Fibroblast of lung (primary cell): ENCODE results near the gene TBC1D14. TPM values are rescaled to one million over a fixed set of nuclear protein-coding genes. Genes with fewer than 3 reads are reported as not detected.

Experiments used
- DNase-seq, 2 donors: peaks; one replicate each; pipeline versions ENCODE4 v3.0.0 to v3.0.0-alpha.2; 2010; ENCODE audit warnings: low read depth in 2 of 2
- H2AFZ ChIP-seq: 2 replicates; pipeline ENCODE4 v1.5.1; 2012; ENCODE audit warnings: low read length, control low read depth, inconsistent platforms
- H3K27ac ChIP-seq: 2 replicates; pipeline ENCODE4 v1.5.1; 2011; ENCODE audit warnings: low read length, control low read depth; ENCODE audit not compliant: insufficient read depth
- H3K27me3 ChIP-seq: 2 replicates; pipeline ENCODE4 v1.5.1; 2011; ENCODE audit warnings: mild to moderate bottlenecking, low read length; ENCODE audit not compliant: control insufficient read depth, insufficient read depth
- H3K36me3 ChIP-seq: 2 replicates; pipeline ENCODE4 v1.5.1; 2011; ENCODE audit warnings: low read length; ENCODE audit not compliant: control insufficient read depth, insufficient read depth
- H3K4me1 ChIP-seq: 2 replicates; pipeline ENCODE4 v1.5.1; 2011; ENCODE audit warnings: low read length; ENCODE audit not compliant: control insufficient read depth, insufficient read depth; ENCODE audit errors: extremely low read depth
- H3K4me2 ChIP-seq: 2 replicates; pipeline ENCODE4 v1.5.1; 2011; ENCODE audit warnings: low read length, control low read depth; ENCODE audit not compliant: insufficient read depth; ENCODE audit errors: extremely low read depth
- H3K4me3 ChIP-seq, 4 experiments: fragments of 200-600 bp in 1 of 4; sonication (generic) in 1 of 4; replicated peaks in 1 of 4; 2 replicates each; pipeline ENCODE4 v1.5.1; 2011 to 2016; ENCODE audit warnings: low read length in 4 of 4, low read depth in 3 of 4, mild to moderate bottlenecking in 3 of 4, control low read depth in 2 of 4, inconsistent platforms in 1 of 4, mixed read lengths in 1 of 4; ENCODE audit not compliant: insufficient read depth in 1 of 4; ENCODE audit errors: control extremely low read depth in 1 of 4
- H3K79me2 ChIP-seq: 2 replicates; pipeline ENCODE4 v1.5.1; 2012; ENCODE audit warnings: mild to moderate bottlenecking, low read length, inconsistent platforms; ENCODE audit not compliant: control insufficient read depth, insufficient read depth
- H3K9ac ChIP-seq: 2 replicates; pipeline ENCODE4 v1.5.1; 2011; ENCODE audit warnings: mild to moderate bottlenecking, low read length, control low read depth; ENCODE audit not compliant: insufficient read depth
- H3K9me3 ChIP-seq: 2 replicates; pipeline ENCODE4 v1.5.1; 2012; ENCODE audit warnings: low read depth, low read length; ENCODE audit not compliant: control insufficient read depth, insufficient read depth
- H4K20me1 ChIP-seq: 2 replicates; pipeline ENCODE4 v1.5.1; 2011; ENCODE audit warnings: low read length; ENCODE audit not compliant: control insufficient read depth, insufficient read depth; ENCODE audit errors: extremely low read depth
- CTCF ChIP-seq, 2 donors: IDR thresholded peaks in 1 of 2; conservative IDR thresholded peaks in 1 of 2; 1 replicate in 1 of 2; 2 replicates in 1 of 2; pipeline ENCODE4 v1.5.1; 2011 to 2012; ENCODE audit warnings: low read length in 2 of 2, control low read depth in 1 of 2, inconsistent platforms in 1 of 2, low read depth in 1 of 2, mild to moderate bottlenecking in 1 of 2
- EZH2 ChIP-seq: IDR thresholded peaks from 2 replicates; pipeline ENCODE4 v1.5.1; 2012; ENCODE audit warnings: low read length, control low read depth, mild to moderate bottlenecking; ENCODE audit errors: missing control alignments
- polyA plus RNA-seq, 2 donors: library from polyadenylated mRNA; depleted of rRNA in 1 of 2; stranded (reverse) in 1 of 2; unstranded in 1 of 2; fragments of >200 nt; gene quantifications; 2 replicates each; pipeline ENCODE4 v1.2.1, GENCODE V29; 2011 to 2012; ENCODE audit warnings: missing spikeins in 1 of 2
- total RNA-seq: library from RNA; depleted of rRNA; stranded (reverse); fragments of >200 nt; gene quantifications from 2 replicates; pipeline ENCODE4 v1.2.1, GENCODE V29; 2014

The TBC1D14 gene
- total and polyA plus RNA-seq, 2 donors (not counting 1 experiment from before 2014, with no cell fraction given): 26.9 to 37.7 TPM

- Histone ChIP-seq H3K4me2 (peak overlapping the region; percentile 74), H3K36me3 (no peaks in the 10 kb centered on the region), H3K9me3 (no peaks in the 10 kb centered on the region), H3K4me1 (peaks cover 12% of the 10 kb centered on the region), H3K79me2 (peaks cover 49% of the 10 kb centered on the region), H3K4me3 (peak overlapping the region; percentile 70 to 91 (median 88)), H4K20me1 (no peaks in the 10 kb centered on the region), H2AFZ (peak overlapping the region; percentile 80), H3K9ac (peak overlapping the region; percentile 90), H3K27ac (peak overlapping the region; percentile 77), H3K27me3 (no peaks in the 10 kb centered on the region)
- DNase-seq: no peak
- TF ChIP-seq CTCF (conservative IDR thresholded peaks at IDR 0.05 in 1 of 2, IDR thresholded peaks at IDR 0.05 in 1 of 2; ENCODE audit: low read depth in 1 of 2, low read length in 2 of 2) (no peak), EZH2 (no peak)
Measured at GRCh38 chr4:7044137-7044930, 134.7 kb downstream of the TBC1D14 start.

DNA sequence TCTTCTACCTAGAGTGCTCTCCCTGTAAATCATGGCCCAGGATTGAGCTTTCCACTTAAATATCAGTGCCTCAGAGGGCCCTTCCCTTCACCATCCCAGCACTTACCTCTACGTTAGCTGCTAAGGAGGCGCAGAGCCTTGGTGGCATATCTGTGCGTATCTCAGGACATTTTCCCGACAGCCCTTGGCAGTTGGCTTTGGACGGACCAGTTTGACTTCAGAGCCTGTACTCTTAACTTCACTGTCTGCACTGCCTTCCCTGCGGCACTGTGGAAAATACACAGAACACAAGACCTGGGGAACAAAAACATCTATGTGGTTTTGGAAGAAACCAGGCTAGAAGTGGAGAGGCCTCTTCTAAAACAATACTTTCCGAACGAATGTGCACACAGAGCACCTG is 135.9 kb downstream of the TBC1D14 start:
- Histone ChIP-seq H3K4me1 (peaks cover 12% of the 10 kb centered on the region), H3K4me3 (peak overlapping the region in 1 of 4 experiments; percentile 14), H3K9me3 (no peaks in the 10 kb centered on the region), H2AFZ (no peak overlapping the region), H3K4me2 (peak overlapping the region; percentile 19), H3K27me3 (no peaks in the 10 kb centered on the region), H3K36me3 (no peaks in the 10 kb centered on the region), H3K79me2 (peaks cover 55% of the 10 kb centered on the region), H4K20me1 (no peaks in the 10 kb centered on the region), H3K27ac (no peak overlapping the region), H3K9ac (no peak overlapping the region)
- TF ChIP-seq EZH2: no peak
- no peak for TF ChIP-seq CTCF (conservative IDR thresholded peaks at IDR 0.05 in 1 of 2, IDR thresholded peaks at IDR 0.05 in 1 of 2; ENCODE audit: low read depth in 1 of 2, low read length in 2 of 2)
- DNase-seq: no peak

GRCh38 chr4:7045961-7046921 is 136.6 kb downstream of the TBC1D14 start:
- H3K4me2 ChIP-seq: peak overlapping the region; percentile 19
- DNase-seq: no peak
- H3K4me3 ChIP-seq: peak overlapping the region in 1 of 4 experiments; percentile 14

More at GRCh38 chr4:7045961-7046921, 136.6 kb downstream of the TBC1D14 start:
- H3K4me1 ChIP-seq: peaks cover 12% of the 10 kb centered on the region
- no peak overlapping the region for H3K9ac ChIP-seq
- H3K36me3 ChIP-seq: no peaks in the 10 kb centered on the region
- H3K27me3 ChIP-seq: no peaks in the 10 kb centered on the region
- no peaks in the 10 kb centered on the region for H3K9me3 ChIP-seq
- no peak overlapping the region for H3K27ac ChIP-seq
- H4K20me1 ChIP-seq: no peaks in the 10 kb centered on the region
- peaks cover 59% of the 10 kb centered on the region for H3K79me2 ChIP-seq
- H2AFZ ChIP-seq: no peak overlapping the region
- TF ChIP-seq CTCF (conservative IDR thresholded peaks at IDR 0.05 in 1 of 2, IDR thresholded peaks at IDR 0.05 in 1 of 2; ENCODE audit: low read depth in 1 of 2, low read length in 2 of 2): no peak
- TF ChIP-seq EZH2: no peak
